Retina (tissue), 1 donor: Measurements from ENCODE around the gene SP110.
"Not testable (repeated sequence)": the region's sequence is repeated elsewhere in the genome, so short reads cannot be mapped to it uniquely, and the experiment has no call there.

Experiments used
- DNase-seq: peaks from one replicate; pipeline ENCODE4 v3.0.0-alpha.2; 2016

Gene SP110

GRCh38 chr2:230120376-230120775 lies 99.4 kb downstream of the SP110 start:
- not testable (repeated sequence) for DNase-seq

GRCh38 chr2:230119827-230120226 lies 100.0 kb downstream of the SP110 start:
- not testable (repeated sequence) for DNase-seq
